Loucy (cell line): Measurements from ENCODE around the gene BCL2L2.

Experiments
- H2AFZ ChIP-seq: fragments of 200-600 bp; sonication (generic); 2 replicates; pipeline ENCODE4 v1.6.0; 2016; ENCODE audit warnings: antibody characterized with exemption, mild to moderate bottlenecking, low read length, moderate library complexity
- H3F3A ChIP-seq: fragments of 200-600 bp; 2 replicates; pipeline ENCODE4 v1.6.0; 2016; ENCODE audit warnings: antibody characterized with exemption, low read depth, mild to moderate bottlenecking
- H3K27me3 ChIP-seq: fragments of 200-600 bp; sonication (generic); 2 replicates; pipeline ENCODE4 v1.6.1; 2014; ENCODE audit warnings: low read length, mild to moderate bottlenecking; ENCODE audit not compliant: insufficient read depth, poor library complexity, severe bottlenecking
- H3K36me3 ChIP-seq: fragments of 200-600 bp; sonication (generic); 2 replicates; pipeline ENCODE4 v1.6.1; 2016; ENCODE audit warnings: low read length; ENCODE audit not compliant: insufficient read depth
- H3K4me1 ChIP-seq: fragments of 200-600 bp; sonication (generic); 2 replicates; pipeline ENCODE4 v1.5.1; 2014; ENCODE audit warnings: low read length, mild to moderate bottlenecking; ENCODE audit not compliant: insufficient read depth, poor library complexity, severe bottlenecking
- H3K4me2 ChIP-seq: fragments of 200-600 bp; sonication (generic); 2 replicates; pipeline ENCODE4 v1.6.0; 2014; ENCODE audit warnings: antibody characterized with exemption, low read length, low read depth, mild to moderate bottlenecking; ENCODE audit not compliant: poor library complexity, severe bottlenecking
- H3K4me3 ChIP-seq: fragments of 200-600 bp; sonication (generic); 2 replicates; pipeline ENCODE4 v1.5.1; 2014; ENCODE audit warnings: low read length, mild to moderate bottlenecking, mixed read lengths; ENCODE audit not compliant: poor library complexity, severe bottlenecking
- H3K79me2 ChIP-seq: fragments of 200-600 bp; sonication (generic); 2 replicates; pipeline ENCODE4 v1.6.1; 2014; ENCODE audit warnings: low read length; ENCODE audit not compliant: insufficient read depth
- H3K9ac ChIP-seq: fragments of 200-600 bp; sonication (generic); 2 replicates; pipeline ENCODE4 v1.6.0; 2014; ENCODE audit warnings: mild to moderate bottlenecking, low read depth, low read length, moderate library complexity; ENCODE audit not compliant: poor library complexity, severe bottlenecking
- H3K9me2 ChIP-seq: fragments of 200-600 bp; sonication (generic); replicated peaks from 2 replicates; pipeline ENCODE4 v1.6.1; 2016; ENCODE audit warnings: low read depth, low read length, mixed read lengths
- H3K9me3 ChIP-seq: fragments of 200-600 bp; sonication (generic); 2 replicates; pipeline ENCODE4 v1.6.1; 2014; ENCODE audit warnings: mild to moderate bottlenecking, antibody characterized with exemption, low read length, low read depth; ENCODE audit not compliant: insufficient read depth
- H4K20me1 ChIP-seq: fragments of 200-600 bp; sonication (generic); 2 replicates; pipeline ENCODE4 v1.6.0; 2014; ENCODE audit warnings: antibody characterized with exemption, low read length, mild to moderate bottlenecking; ENCODE audit not compliant: insufficient read depth, poor library complexity, severe bottlenecking
- CTCF ChIP-seq: fragments of 200-600 bp; sonication (generic); conservative IDR thresholded peaks from 2 replicates; pipeline ENCODE4 v1.5.1; 2014; ENCODE audit warnings: mild to moderate bottlenecking, antibody characterized with exemption, low read length
- EZH2phosphoT487 ChIP-seq: fragments of 200-600 bp; IDR thresholded peaks from 2 replicates; pipeline ENCODE4 v1.6.1; 2018; ENCODE audit warnings: antibody characterized with exemption, mild to moderate bottlenecking, moderate library complexity, borderline replicate concordance

Gene BCL2L2

GRCh38 chr14:23344481-23344880, 37.8 kb downstream of the BCL2L2 start:
- no peaks in the 10 kb centered on the region for H4K20me1 ChIP-seq
- no peak overlapping the region; the same call in 1 of the 2 replicates for H2AFZ ChIP-seq
- H3K4me1 ChIP-seq: no peaks in the 10 kb centered on the region
- H3K36me3 ChIP-seq: no peaks in the 10 kb centered on the region
- TF ChIP-seq CTCF: 0 out of 2 replicates have a peak, but pooled peaks have one; percentile 10
- no peak for TF ChIP-seq EZH2phosphoT487
- H3K9me2 ChIP-seq: no peaks in the 10 kb centered on the region
- H3K4me3 ChIP-seq: no peak overlapping the region
- peaks cover 4% of the 10 kb centered on the region; the same call in 1 of the 2 replicates for H3K9me3 ChIP-seq
- no peak overlapping the region for H3K4me2 ChIP-seq
- H3K79me2 ChIP-seq: no peaks in the 10 kb centered on the region
- no peaks in the 10 kb centered on the region for H3F3A ChIP-seq
- H3K9ac ChIP-seq: no peak overlapping the region
- no peaks in the 10 kb centered on the region for H3K27me3 ChIP-seq

GRCh38 chr14:23345987-23346692, 39.5 kb downstream of the BCL2L2 start:
- Histone ChIP-seq H3K9me2 (no peaks in the 10 kb centered on the region), H3K36me3 (no peaks in the 10 kb centered on the region), H3K4me1 (no peaks in the 10 kb centered on the region), H3K9ac (no peak overlapping the region), H3K4me2 (no peak overlapping the region), H3K79me2 (no peaks in the 10 kb centered on the region), H3K27me3 (no peaks in the 10 kb centered on the region), H2AFZ (no peak overlapping the region), H3K4me3 (no peak overlapping the region), H4K20me1 (no peaks in the 10 kb centered on the region), H3K9me3 (no peaks in the 10 kb centered on the region), H3F3A (no peaks in the 10 kb centered on the region)
- TF ChIP-seq EZH2phosphoT487: no peak
- peak; percentile 32; the same call in 1 of the 2 replicates for TF ChIP-seq CTCF

GRCh38 chr14:23346693-23347405, 40.2 kb downstream of the BCL2L2 start:
- Histone ChIP-seq H3K9me2 (no peaks in the 10 kb centered on the region), H3K36me3 (no peaks in the 10 kb centered on the region), H3K4me3 (no peak overlapping the region), H3K9me3 (no peaks in the 10 kb centered on the region), H3F3A (no peaks in the 10 kb centered on the region), H3K4me2 (no peak overlapping the region), H2AFZ (no peak overlapping the region), H4K20me1 (no peaks in the 10 kb centered on the region), H3K4me1 (no peaks in the 10 kb centered on the region), H3K9ac (no peak overlapping the region), H3K79me2 (no peaks in the 10 kb centered on the region), H3K27me3 (peaks cover 6% of the 10 kb centered on the region)
- no peak for TF ChIP-seq EZH2phosphoT487
- TF ChIP-seq CTCF: no peak
